ENCODE measurements around the gene SHE. TPM values are rescaled to one million over a fixed set of nuclear protein-coding genes. Genes with fewer than 3 reads are reported as not detected.

Gene SHE
- total and polyA plus RNA-seq, 2 donors (not counting 3 experiments of a cell fraction or from before 2014, with no cell fraction given): 30.1 to 52.7 TPM

DNA sequence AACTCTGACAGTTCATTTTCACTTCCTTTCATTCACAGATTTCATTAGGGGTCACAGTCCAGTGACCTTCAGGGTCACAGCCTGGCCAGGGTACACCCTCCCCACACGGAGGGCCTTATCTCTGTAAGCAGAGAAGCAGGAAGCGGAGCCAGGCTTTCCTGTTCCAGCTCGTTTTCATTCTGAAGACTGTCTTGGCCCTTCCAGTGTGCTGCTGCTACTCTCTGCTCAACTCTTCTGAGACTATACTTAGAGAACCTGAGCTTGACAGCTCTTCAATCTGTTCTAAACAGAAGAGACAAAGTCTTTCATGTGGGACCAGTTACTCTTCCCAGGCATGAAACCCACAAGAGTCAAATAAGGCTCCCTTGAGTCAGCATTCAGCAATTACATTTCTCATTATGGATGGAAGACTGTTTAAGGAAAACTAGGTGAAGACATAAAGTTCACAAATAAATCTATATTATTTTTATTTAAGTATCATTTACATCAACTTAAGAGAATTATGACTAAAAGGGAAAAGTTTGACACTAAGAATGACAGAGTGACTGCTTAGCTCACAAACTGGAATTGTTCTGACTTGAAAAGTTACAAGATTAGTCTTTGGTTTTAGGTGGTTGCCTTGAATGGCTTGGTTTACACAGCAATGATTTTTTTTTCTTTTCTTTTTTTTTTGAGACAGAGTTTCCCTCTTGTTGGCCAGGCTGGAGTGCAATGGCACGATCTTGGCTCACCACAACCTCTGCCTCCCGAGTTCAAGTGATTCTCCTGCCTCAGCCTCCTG, 5.0 kb downstream of the SHE start:
- H3K27me3 ChIP-seq (ENCODE audit: control insufficient read depth in 2 of 2, insufficient read depth in 2 of 2, low read length in 2 of 2): no peaks in the 10 kb centered on the region
- CTCF ChIA-PET: interaction anchor here (0.8 to 6.2 kb wide), 4 partner anchors 11 to 49 kb away, joined by 4 to 66 read pairs (median 32); no protein-coding TSS in a partner anchor

More for the DNA sequence above, 5.0 kb downstream of the SHE start:
- Histone ChIP-seq H3K79me2 (ENCODE audit: control insufficient read depth, insufficient read depth, low read length) (peaks cover 48% of the 10 kb centered on the region), H3K9me1 (replicated peaks; ENCODE audit: control insufficient read depth, extremely low read depth, insufficient read depth, low read length) (no peaks in the 10 kb centered on the region), H3K4me2 (ENCODE audit: insufficient read depth, low read length) (peak overlapping the region; percentile 84), H3K9ac (replicated peaks; ENCODE audit: extremely low read depth, insufficient read depth, low read length) (peak overlapping the region; percentile 65), H2AFZ (ENCODE audit: low read depth, low read length) (no peak overlapping the region), H3K36me3 (ENCODE audit: control insufficient read depth in 2 of 2, extremely low read depth in 1 of 2, insufficient read depth in 2 of 2, low read length in 2 of 2) (peaks cover 1% of the 10 kb centered on the region in 2 experiments), H4K20me1 (replicated peaks; ENCODE audit: control insufficient read depth, extremely low read depth, insufficient read depth, low read length) (no peaks in the 10 kb centered on the region), H3K4me3 (replicated peaks in 1 of 3; ENCODE audit: insufficient read depth in 1 of 3, low read depth in 1 of 3, low read length in 3 of 3) (no peak overlapping the region), H3K4me1 (ENCODE audit: control insufficient read depth, extremely low read depth, insufficient read depth, low read length) (peaks cover 77% of the 10 kb centered on the region), H3K27ac (ENCODE audit: insufficient read depth, low read depth, low read length) (peak overlapping the region; percentile 89), H3K9me3 (replicated peaks; ENCODE audit: control insufficient read depth, insufficient read depth, low read length) (no peaks in the 10 kb centered on the region)
- POLR2A ChIA-PET: interaction anchor here (0.7 to 1.6 kb wide), 4 partner anchors 11 to 75 kb away, joined by 3 to 13 read pairs (median 5); no protein-coding TSS in a partner anchor
- FAIRE-seq (peak; percentile 91), DNase-seq (ENCODE audit: low read depth, low spot score) (peak; percentile 96)
- intact Hi-C loops (cut with micrococcal nuclease) (loop anchor here (1.0 to 10.0 kb wide), 3 partner anchors 12 to 238 kb away; no protein-coding TSS in a partner anchor), dilution Hi-C loops (cut with MboI; ENCODE audit: extremely low pct_ligation_motif_present, low sequenced_read_pairs) (no loop called here)
- BruUV-seq (replicated peaks): TSS peak; percentile 37
- TF ChIP-seq FOS (IDR thresholded peaks at IDR 0.05; ENCODE audit: borderline replicate concordance, insufficient read depth, low read length) (peak; percentile 45), EZH2 (IDR thresholded peaks at IDR 0.05; ENCODE audit: borderline replicate concordance, low read depth, low read length, severe bottlenecking) (no peak), POLR2AphosphoS5 (IDR thresholded peaks at IDR 0.05; ENCODE audit: insufficient read depth, low read depth, low read length) (peak; percentile 97), POLR2A (IDR thresholded peaks at IDR 0.05; ENCODE audit: low read depth, low read length) (peak; percentile 85), MYC (IDR thresholded peaks at IDR 0.05; ENCODE audit: low read depth, low read length) (no peak), GATA2 (IDR thresholded peaks at IDR 0.05; ENCODE audit: insufficient read depth, insufficient read length, low read depth, low read length) (peak; percentile 98), JUN (IDR thresholded peaks at IDR 0.05; ENCODE audit: borderline replicate concordance, insufficient read depth, insufficient read length, low read depth) (no peak)
- TF ChIP-seq, protein P1, sequence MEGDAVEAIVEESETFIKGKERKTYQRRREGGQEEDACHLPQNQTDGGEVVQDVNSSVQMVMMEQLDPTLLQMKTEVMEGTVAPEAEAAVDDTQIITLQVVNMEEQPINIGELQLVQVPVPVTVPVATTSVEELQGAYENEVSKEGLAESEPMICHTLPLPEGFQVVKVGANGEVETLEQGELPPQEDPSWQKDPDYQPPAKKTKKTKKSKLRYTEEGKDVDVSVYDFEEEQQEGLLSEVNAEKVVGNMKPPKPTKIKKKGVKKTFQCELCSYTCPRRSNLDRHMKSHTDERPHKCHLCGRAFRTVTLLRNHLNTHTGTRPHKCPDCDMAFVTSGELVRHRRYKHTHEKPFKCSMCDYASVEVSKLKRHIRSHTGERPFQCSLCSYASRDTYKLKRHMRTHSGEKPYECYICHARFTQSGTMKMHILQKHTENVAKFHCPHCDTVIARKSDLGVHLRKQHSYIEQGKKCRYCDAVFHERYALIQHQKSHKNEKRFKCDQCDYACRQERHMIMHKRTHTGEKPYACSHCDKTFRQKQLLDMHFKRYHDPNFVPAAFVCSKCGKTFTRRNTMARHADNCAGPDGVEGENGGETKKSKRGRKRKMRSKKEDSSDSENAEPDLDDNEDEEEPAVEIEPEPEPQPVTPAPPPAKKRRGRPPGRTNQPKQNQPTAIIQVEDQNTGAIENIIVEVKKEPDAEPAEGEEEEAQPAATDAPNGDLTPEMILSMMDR (IDR thresholded peaks at IDR 0.05; ENCODE audit: extremely low read depth in 1 of 2, insufficient read depth in 1 of 2, low read depth in 1 of 2, low read length in 2 of 2): no peak
- TF ChIP-seq, protein P2, sequence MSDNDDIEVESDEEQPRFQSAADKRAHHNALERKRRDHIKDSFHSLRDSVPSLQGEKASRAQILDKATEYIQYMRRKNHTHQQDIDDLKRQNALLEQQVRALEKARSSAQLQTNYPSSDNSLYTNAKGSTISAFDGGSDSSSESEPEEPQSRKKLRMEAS (IDR thresholded peaks at IDR 0.05; ENCODE audit: insufficient read depth, insufficient read length): no peak
